Activated CD8-positive, alpha-beta memory T cell treated with anti-CD3 and anti-CD28 coated beads for 48 hours (primary cell): Measurements from ENCODE around the gene COG7.
A peak's percentile ranks its signal among the peaks of the same experiment; 100 is the strongest.
"Not testable (repeated sequence)": the region's sequence is repeated elsewhere in the genome, so short reads cannot be mapped to it uniquely, and the experiment has no call there.

Source experiments
- DNase-seq, 3 experiments: peaks; one replicate each; pipeline ENCODE4 v3.0.0-alpha.2; 2020; ENCODE audit warnings: low read depth in 2 of 3, low spot score in 2 of 3

Gene COG7

DNA sequence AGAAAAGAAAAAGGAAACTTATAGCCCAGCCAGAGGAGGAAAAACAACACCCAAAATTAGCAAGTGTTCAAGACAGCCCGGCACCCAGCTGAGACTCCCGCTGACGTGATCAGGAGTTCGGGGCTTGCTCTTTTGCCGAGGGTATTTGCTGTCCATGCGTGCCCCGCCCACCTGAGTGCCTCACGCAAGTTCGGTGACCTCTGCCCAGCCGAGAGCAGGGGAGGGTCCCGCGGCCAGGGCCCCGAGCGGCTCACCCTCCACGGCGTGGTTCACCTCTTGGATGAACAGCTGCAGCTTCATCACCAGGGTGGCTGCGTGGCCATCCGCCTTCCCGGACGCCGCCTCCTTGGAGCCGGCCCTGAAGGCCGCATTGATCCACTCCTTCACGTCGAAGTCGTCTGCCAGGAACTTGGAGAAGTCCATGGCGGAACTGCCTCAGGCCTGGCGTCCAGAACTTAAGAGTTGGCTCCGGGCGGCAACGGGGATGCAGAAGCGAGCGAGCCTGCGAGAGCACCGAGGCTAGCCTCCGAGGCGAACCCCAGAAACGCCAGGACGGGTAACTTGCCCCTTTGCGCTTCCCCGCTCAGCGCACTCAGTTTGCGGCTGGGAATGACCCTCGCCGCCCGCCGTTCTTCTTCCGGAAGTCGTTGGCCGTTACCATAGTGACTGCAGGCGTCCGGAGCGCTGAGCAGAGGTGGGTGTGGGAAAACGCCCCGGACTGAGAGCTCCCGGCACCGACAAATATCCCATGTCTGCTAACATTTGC lies at the start of gene COG7:
TSS of gene COG7 (minus strand) at position 618 of the 766 bp plus-strand sequence. CDS start at position 423, 195 bp downstream.
- DNase-seq = peak; percentile 61 to 81 (median 79)

DNA sequence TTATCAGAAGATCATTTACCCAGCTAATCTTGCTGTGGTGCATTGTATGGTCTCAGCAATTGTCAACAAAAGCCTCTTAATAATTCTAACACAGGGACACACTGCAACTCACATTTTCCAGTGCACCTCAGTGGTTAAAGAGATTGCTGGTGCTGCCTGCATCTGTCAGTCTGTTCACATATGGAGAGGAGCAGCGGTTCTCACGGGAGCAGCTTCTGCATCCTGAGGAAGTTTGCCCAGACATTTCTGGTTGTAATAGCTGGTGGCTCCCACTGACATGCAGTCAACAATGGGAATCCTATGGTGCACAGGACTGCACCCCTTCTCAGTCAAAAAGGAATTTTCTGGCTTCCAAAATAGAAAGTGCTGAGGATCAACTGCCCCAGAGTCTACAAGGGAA lies 49.5 kb upstream of the COG7 start:
- no peak for DNase-seq

DNA sequence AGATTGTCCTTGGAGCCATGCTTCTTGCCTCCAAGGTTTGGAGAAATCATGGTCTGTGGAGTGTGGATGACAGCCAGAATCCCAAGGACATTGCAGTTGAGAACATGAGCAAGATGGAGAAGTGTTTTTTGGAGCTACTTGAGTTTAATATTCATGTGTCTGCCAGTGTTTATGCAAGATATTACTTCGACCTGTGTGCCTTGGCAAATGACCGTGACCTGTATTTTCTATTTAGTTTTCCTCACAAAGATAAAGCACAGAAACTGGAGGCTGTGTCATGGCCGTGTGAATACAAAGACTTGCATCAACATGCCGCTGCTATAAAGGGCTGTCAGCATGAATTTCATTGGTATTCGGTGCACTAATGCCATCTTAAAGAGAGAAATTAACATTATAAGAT lies 48.3 kb upstream of the COG7 start:
- DNase-seq = no peak

DNA sequence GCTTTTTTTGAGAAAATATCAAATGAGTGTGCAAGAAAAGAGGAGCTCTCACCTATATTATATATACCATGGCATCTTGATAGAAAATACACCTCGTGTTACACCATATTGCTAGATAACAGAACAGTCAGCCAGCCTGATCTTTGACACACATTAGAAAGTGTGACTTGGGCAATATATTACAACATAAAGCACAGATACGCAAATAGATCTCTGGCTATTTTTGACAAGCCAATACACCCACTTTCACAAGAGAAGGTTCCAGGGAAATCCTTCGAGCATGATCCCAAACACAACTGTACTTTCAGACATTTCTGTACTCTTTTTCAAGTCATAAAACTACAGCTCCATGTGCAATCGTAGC lies 47.9 kb upstream of the COG7 start:
- DNase-seq = no peak

DNA sequence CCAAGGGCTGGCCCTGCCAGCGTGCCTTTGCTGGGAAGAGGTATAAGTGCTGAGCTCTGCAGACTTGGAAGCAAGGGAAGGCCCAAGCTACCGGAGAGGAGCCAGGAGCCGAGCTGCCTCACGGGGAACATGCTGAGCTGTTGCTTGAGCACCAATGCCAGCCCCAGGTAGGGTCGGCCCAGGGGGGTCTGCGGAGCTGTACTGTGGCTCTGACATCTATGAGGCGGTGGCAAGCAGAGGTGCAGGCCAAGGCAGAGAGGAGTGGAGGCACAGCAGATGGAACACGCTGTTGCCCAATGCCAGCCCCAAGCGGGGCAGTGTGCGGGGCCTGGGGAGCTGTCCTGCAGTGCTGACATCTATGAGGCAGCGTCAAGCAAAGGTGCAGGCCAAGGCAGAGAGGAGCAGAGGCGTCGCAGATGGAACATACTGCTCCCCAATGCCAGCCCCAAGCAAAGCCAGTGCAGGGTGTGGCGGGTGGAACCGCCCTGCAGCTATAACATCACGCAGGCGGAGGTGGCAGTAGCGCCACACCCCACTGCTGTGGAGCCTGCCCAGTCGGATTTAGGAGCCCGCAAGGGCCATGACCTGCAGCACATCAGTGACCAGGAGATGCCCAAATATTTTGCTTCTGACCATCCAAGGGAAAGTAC lies 47.3 kb upstream of the COG7 start:
- no peak for DNase-seq

DNA sequence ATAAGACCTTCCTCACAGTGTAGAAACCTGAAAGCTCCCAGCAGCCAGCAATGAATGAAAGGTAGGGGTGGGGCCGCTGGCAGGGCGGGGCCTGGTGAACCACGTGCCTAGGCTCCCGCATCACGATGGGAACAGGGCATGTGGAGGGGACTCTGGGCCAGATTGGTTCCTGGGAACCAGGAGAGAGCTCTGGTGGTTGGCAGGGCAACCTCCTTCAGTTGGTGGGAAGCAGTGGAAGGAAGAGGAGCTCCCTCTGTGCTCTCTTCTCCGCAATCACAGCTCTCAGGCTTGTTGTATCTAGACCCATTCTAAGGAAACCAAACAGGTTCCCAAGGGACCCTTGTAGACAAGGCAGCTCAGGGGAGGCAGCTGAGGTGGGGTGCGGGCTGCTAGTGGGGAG lies 46.8 kb upstream of the COG7 start:
- no peak for DNase-seq

DNA sequence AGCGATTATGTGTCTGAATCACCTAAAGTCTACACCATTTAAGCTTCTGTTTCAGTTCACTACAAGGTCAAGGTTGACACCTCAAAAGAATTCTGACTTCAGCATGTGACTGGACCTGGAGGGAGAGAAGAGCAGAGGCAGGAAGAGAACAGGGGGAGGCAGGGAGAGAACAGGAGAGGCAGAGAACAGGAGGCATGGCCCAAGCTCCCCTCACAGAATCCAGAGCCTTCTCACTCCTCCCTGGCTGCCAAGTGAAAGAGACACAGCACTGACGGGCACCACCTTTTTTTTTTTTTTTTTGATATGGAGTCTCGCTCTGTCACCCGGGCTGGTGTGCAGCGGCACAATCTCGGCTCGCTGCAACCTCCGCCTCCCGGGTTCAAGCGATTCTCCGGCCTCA lies 45.9 kb upstream of the COG7 start:
- no peak for DNase-seq

DNA sequence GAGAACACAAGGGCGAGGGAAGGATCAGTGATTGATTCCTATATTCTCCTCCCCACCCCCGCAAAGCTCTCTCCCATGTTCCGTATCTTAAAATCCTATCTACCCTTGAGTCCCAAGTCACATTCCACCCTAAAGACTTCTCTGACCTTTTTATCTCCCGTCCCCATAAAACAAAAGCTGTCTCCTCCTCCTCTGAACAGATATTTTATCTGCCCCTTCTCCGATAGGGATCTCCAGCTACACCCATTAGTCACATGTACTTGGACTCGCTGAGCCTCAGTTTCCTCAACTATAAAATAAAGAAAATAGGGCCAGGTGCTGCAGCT lies 44.5 kb upstream of the COG7 start:
- no peak for DNase-seq

DNA sequence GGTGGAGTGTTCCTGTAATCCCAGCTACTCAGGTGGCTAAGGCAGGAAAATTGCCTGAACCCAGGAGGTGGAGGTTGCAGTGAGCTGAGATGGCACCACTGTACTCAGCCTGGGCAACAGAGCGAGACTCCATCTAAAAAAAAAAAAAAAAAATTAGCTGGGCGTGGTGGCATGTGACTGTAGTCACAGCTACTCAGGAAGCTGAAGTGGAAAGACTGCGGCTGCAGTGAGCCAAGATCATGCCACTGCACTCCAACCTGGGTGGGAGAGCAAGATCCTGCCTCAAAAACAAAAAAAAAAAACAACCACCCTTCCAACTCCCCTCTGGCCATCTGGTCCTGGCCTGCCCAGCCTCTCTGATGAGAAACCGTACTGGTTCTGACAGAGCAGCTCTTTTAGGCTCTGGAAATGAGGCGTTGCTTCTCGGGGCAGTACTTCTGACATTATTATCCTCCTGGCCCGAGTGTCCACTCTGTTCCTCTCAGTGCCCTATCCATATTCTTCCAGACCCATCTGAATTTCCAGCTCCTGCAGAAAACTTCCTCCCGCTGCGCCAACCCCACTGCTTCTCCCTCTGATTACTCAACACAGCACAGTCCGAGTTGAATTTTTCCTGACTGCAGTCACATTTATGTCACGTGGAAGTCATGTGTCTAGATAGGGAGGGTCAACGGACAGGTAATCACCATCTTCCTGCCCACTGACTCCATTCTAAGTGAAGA lies 44.0 kb upstream of the COG7 start:
- DNase-seq = no peak

DNA sequence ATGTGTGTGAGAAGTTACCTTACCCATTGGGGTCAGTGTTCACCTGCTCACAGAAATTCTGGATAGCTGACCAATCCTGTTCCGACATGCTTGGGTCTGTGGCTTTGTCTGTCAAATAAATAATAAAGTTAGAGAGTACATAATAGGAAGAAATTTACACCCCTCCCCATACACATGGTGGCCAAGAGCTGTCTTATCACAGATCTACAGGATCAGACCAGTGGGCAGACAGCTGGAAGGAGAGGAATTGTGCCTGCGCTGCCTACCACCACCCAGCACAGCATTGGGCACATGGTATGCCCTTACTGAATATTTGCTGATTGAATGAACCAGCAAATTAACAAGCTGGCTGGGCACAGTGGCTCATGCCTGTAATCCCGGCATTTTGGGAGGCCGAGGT lies 42.7 kb upstream of the COG7 start:
- no peak for DNase-seq

DNA sequence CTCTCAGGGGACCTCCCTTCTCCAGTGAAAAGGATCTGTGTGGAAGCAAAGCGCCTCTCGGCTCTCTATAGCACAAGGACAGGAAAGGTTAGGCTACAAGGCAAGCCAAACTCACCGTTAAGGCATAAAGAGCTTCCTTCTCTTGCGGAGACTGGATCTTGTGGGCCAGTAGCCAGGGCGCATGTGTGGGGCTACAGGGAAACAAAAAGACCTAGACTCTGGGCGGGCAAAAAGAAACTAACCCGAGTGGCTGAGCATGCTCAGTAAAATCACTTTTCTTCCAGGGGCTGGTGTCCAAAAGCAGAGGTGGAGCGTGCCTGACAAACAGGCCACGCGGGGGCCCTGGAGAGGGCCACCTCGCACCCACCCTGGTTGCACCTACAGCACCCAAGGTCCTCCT lies 41.2 kb upstream of the COG7 start:
- no peak for DNase-seq

DNA sequence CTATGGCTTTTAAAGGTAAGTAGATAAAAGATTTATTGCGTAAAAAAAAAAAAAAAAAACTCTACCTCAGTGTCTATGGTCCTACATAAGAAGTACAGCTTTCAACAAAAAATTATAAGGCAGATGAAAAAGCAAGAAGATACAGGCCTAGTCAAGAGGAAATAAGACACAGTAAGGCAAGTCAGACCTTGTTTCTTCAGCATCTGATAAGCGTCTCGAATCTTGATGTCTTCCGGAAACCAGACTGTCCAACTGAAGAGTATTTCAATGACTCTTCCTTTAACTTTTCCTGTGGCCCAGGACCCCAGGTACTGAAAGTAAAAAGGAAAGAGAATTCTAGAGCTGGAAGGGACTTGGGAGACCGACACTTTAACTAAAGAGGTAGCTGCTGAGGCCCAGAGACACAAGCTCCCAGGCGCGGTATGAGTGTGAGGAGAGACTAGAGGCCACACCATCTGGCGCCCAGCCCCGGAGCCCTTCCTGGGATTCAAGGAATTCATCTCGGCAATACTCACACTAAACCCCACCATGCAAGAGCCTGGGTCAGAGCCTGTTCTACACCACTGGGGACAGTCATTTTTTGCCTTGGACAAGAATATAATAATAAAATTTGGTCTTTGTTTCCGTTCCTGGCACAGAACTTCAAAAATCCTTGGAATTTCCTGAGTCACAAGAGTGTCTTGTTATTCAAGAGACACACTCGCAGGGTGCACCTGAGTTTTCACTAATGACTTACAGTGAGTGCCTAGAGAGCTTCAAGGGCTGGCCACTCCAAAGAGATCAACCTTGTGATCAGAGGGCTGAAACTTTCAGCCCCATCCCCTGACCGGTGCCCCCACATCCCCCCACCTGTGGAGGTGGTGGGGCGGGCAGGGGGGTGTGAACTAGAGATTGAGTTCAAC lies 38.8 kb upstream of the COG7 start:
- DNase-seq = no peak

DNA sequence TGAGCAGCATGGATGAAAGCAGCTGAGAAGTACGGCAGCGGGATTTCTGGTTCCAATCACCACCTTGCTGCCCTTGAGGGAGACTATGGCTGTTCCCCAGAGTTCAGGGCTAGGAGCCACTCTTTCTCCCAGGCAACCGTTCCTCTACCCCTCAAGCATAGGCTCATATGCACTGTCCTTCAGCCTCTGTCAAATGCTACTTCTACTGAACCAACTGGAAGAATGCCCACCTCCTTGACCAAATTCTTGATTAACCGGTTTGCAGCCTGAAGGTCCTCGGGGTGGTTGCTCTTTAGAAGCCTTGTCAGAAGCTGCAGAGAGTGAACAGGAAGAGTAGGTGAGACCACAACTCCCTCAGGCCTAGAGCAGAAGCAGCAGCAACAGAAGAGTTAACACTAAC lies 33.5 kb upstream of the COG7 start:
- DNase-seq = no peak

DNA sequence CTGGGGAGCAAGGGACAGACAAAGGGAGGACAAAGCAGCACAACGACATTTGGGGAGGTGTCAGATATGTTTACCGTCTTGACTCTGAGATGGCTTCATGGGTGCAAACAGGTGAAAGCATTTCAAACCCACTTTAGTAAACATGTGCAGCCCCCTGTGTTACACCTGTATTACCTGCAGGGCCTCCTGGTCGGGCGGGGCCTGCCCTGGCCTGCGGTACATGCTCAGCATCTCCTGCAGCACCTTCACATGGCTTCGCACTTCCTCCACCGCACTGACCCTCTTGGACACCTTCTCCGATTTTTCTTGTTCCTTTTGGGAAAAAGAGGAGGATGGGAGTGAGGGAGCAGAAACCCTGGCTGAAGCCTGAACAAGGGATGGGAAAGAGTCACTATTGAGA lies 32.9 kb upstream of the COG7 start:
- no peak for DNase-seq

DNA sequence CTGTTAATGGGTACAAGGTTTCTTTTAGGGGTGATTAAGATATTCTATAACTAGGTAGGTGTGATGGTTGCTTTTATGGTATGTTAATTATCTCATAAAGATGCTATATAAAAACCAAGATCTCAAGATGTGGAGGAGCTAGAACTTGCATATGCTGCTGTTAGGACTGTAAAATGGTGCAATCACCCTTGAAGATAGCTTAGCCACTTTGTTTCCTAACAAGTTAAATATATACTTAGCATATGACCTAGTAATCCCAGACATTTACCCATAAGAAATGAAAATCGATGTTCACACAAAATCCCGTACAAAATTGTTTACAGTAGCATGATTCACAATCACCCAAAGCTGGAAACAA lies 32.2 kb upstream of the COG7 start:
- no peak for DNase-seq

DNA sequence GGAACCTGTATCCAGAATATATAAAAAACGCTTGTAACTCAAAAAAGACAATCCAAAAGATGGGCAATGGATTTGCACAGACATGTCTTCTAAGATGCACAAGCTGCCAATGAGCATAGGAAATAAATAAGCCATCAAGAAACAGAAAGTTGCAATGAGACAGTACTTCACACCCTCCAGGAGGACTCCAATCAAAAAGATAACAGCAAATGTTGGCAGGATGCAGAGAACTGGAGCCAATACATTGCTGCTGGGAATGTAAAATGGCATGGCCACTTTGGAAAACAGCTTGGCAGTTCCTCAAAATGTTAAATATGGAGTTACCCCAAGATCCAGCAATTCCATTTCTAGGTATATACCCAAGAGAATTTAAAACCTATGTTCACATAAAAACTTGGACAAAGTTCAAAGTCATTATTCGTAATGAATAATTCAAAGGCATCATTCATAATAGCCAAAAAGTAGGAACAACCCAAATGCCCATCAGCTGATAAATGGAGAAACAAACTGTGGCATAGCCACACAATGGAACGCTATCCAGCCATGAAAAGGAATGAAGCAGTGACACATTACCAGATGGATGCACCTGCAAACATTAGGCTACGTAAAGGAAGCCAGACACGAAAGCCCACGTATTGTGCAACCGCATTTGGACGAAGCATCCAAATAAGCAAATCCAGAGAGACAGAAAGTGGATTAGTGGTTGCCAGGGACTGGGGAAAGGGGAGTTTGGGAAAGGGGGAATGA lies 31.7 kb upstream of the COG7 start:
- DNase-seq = no peak

DNA sequence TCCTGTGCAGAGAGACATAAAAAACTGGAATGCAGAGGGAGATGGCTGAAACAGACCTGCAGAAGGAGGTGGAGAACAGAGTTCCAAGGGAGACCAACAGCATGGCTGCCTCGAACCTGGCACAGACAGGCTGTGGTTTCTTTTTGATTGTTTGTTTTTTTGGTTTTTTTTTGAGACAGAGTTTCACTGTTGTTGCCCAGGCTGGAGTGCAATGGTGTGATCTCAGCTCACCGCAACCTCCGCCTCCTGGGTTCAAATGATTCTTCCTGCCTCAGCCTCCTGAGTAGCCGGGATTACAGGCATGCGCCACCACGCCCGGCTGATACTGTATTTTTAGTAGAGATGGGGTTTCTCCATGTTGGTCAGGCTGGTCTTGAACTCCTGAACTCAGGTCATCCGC lies 30.5 kb upstream of the COG7 start:
- not testable (repeated sequence) for DNase-seq

DNA sequence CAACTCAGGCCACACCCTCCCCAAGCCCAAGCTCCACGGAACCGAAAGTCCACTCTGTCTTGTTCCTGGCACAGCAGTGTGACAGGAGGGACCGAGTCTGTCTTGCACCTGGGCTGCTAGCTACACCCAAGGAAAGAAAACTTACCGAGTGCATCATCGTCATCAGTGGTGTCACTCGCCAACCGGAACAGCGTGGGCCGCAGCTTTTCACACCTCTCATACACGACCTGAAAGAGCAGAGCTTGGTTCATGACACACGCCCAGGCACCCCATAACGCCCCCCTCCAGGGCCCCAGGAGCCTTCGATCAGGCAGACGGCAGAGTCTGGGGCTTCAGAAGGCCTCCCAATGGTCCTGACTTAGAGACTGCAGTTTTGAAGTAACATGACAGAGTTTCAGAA lies 29.8 kb upstream of the COG7 start:
- peak in 1 of 3 experiments; percentile 16 for DNase-seq

DNA sequence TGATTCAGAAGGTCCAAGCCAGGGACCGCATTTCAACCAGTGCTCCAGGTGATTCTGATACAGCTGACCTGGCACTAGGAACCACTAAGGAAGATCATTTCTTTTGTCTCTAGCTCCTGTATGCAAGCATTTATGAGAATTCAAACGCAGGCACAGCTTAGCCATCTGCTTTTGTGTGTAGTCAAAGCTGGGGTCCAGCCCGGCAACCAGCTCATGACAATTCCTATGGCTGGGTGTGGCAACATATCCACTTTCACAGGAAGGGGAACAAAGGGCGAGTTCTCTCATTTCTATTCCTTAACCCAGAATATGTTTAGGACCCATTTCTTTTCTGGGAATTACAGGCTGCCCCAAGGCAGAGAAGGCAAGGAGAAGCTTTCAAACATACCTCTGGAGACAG lies 27.3 kb upstream of the COG7 start:
- DNase-seq = no peak

DNA sequence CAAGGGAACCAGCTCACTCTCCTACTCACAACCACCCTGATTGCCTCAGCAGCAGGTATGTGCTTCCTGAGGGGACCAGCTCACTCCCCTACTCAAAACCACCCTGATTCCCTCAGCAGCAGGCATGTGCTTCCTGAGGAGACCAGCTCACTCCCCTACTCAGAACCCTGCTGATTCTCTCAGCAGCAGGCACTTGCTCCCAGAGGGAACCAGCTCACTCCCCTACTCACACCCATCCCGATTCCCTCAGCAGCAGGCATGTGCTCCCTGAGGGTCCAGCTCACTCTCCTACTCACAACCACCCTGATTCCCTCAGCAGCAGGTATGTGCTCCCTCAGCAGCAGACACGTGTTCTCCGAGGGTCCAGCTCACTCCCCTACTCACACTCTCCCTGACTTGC lies 26.1 kb upstream of the COG7 start:
- no peak for DNase-seq

DNA sequence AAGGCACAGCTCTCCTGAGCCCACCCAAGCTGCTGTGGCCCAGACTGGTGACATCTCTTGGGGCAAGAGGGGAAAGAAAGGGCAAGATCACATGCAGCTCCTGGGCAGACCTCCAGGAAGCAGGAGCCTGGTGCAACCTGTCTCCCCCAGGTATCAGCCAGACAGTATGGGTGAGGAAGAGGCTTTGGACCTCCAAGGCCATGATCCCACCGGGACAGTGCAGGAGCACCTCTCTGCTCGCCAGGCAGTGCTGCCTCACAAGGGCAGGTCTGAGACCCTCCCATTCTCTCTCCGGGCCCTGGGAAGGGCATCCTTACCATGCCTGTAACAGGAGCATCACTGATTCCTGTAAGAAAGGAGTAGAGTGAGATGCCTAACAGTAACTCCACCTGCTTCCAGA lies 25.6 kb upstream of the COG7 start:
- no peak for DNase-seq
